ENCODE data around the gene UQCC3. TPM values are rescaled to one million over a fixed set of nuclear protein-coding genes. Genes with fewer than 3 reads are reported as not detected.

Gene UQCC3
- total and polyA plus RNA-seq, 2 of the 4 experiments (the other 2 are of a cell fraction), result 5.7 to 9.7 TPM

- TF ChIP-seq CHD1 (IDR thresholded peaks at IDR 0.05; ENCODE audit: low read depth, low read length), result no peak
- no peak for TF ChIP-seq RAD21 (IDR thresholded peaks at IDR 0.05; ENCODE audit: low read length)
Measured at GRCh38 chr11:62715150-62716130, 44.0 kb downstream of the UQCC3 start (continued).

DNA sequence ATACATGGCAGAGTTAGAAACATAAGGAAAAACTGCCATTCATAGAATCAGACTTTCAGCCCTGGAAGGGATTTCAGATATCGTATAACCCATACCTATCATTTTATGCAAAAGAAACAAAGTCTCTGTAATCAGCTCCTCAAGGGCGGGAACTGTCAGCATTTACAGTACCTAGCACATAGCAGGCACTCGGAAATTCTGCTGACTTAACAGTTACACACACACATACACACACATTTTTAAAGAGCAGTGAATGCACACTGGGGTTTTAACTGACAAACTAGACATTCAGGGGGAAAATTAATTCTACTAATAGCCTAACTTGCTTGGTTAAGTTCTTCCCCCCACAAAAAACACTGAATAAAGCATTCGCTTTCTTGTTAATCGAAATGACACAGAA is 44.7 kb downstream of the UQCC3 start:
- Histone ChIP-seq H3K79me1 (ENCODE audit: low read depth in 1 of 2, low read length in 2 of 2) (peaks cover 33 to 64% of the 10 kb centered on the region in 2 experiments), H3K56ac (ENCODE audit: extremely low read depth, insufficient read depth, low read length) (no peak overlapping the region), H2BK5ac (ENCODE audit: low read depth, low read length, poor library complexity, severe bottlenecking) (no peak overlapping the region), H4K5ac (ENCODE audit: low read depth, low read length) (no peak overlapping the region), H3K27ac (ENCODE audit: insufficient read depth, low read length) (no peak overlapping the region), H2AFZ (replicated peaks; ENCODE audit: low read length, poor library complexity) (no peak overlapping the region), H3K27me3 (ENCODE audit: control insufficient read depth, insufficient read depth, low read length) (no peaks in the 10 kb centered on the region), H3K18ac (ENCODE audit: low read depth, low read length) (no peak overlapping the region), H2BK120ac (ENCODE audit: low read depth, low read length) (no peak overlapping the region), H4K20me1 (ENCODE audit: insufficient read depth, low read length) (no peaks in the 10 kb centered on the region), H3K9me3 (ENCODE audit: control insufficient read depth, insufficient read depth, low read length) (no peaks in the 10 kb centered on the region), H2BK15ac (ENCODE audit: low read depth, low read length) (no peak overlapping the region), H4K8ac (ENCODE audit: low read depth in 2 of 2, low read length in 2 of 2) (no peak overlapping the region), H3K9me1 (ENCODE audit: insufficient read depth, low read length) (0 out of 2 replicates have a peak, but pooled peaks cover 3% of the 10 kb centered on the region), H3K23ac (ENCODE audit: low read depth, low read length) (no peak overlapping the region), H3K14ac (replicated peaks; ENCODE audit: low read depth, low read length) (no peak overlapping the region), H2AK5ac (ENCODE audit: low read depth, low read length) (no peak overlapping the region), H4K91ac (ENCODE audit: insufficient read depth, low read depth, low read length) (no peak overlapping the region), H2AK9ac (replicated peaks; ENCODE audit: low read depth, low read length, poor library complexity) (no peak overlapping the region), H3K4me1 (ENCODE audit: control insufficient read depth, insufficient read depth, low read length) (peaks cover 4% of the 10 kb centered on the region; the same call in 1 of the 2 replicates), H3K4me3 (ENCODE audit: insufficient read depth, low read depth, low read length) (no peak overlapping the region), H3K9ac (ENCODE audit: low read depth, low read length) (no peak overlapping the region), H3K4ac (ENCODE audit: low read depth, low read length) (no peak overlapping the region), H3K36me3 (ENCODE audit: control insufficient read depth, insufficient read depth, low read length) (peaks cover 69% of the 10 kb centered on the region), H3K4me2 (ENCODE audit: low read depth, low read length) (no peak overlapping the region), H2BK20ac (ENCODE audit: low read depth, low read length) (no peak overlapping the region)
- DNase-seq, result no peak
- in situ Hi-C loops (cut with MboI; ENCODE audit: low sequenced_read_pairs) (no loop called here), dilution Hi-C loops (cut with HindIII; ENCODE audit: low sequenced_read_pairs, unreplicated experiment) (no loop called here), intact Hi-C loops (cut with micrococcal nuclease) (no loop called here)
- WGBS, 2 experiments (ENCODE audit: extremely low coverage in 2 of 2, insufficient read length in 1 of 2), result 100% methylated on average over 2 of the region's 5 CpGs; no CpG with 5 or more reads in 1 of the 2 experiments
- BruUV-seq (replicated peaks), result no TSS peak
- TF ChIP-seq CHD1 (IDR thresholded peaks at IDR 0.05; ENCODE audit: low read depth, low read length), result no peak
- TF ChIP-seq MAFK (IDR thresholded peaks at IDR 0.05; ENCODE audit: low read depth, low read length), result peak; percentile 86
- TF ChIP-seq RCOR1 (IDR thresholded peaks at IDR 0.05; ENCODE audit: insufficient replicate concordance, low read length), result no peak
- no peak for TF ChIP-seq RAD21 (IDR thresholded peaks at IDR 0.05; ENCODE audit: low read length)
- TF ChIP-seq RFX5 (IDR thresholded peaks at IDR 0.05; ENCODE audit: low read depth, low read length), result no peak
- ChIA-PET CTCF (no interaction called here), POLR2A (ENCODE audit: unreplicated experiment) (no interaction called here)
- no peak for ATAC-seq (ENCODE audit: low read depth)

Measured in IMR-90 (cell line).